GM18909 (cell line): ENCODE results near the gene DNAJB5.

Experiments used
- ATAC-seq: cut with Tn5 transposase; IDR thresholded peaks from one replicate; pipeline ENCODE4 v1.9.1; 2021; ENCODE audit warnings: mild to moderate bottlenecking; ENCODE audit not compliant: unreplicated experiment, poor library complexity

The DNAJB5 gene

GRCh38 chr9:34983209-34983608 lies 6.3 kb upstream of the DNAJB5 start:
- ATAC-seq: peak; percentile 52

- ATAC-seq: no peak
Observed at GRCh38 chr9:34984049-34984448, 5.5 kb upstream of the DNAJB5 start.

DNA sequence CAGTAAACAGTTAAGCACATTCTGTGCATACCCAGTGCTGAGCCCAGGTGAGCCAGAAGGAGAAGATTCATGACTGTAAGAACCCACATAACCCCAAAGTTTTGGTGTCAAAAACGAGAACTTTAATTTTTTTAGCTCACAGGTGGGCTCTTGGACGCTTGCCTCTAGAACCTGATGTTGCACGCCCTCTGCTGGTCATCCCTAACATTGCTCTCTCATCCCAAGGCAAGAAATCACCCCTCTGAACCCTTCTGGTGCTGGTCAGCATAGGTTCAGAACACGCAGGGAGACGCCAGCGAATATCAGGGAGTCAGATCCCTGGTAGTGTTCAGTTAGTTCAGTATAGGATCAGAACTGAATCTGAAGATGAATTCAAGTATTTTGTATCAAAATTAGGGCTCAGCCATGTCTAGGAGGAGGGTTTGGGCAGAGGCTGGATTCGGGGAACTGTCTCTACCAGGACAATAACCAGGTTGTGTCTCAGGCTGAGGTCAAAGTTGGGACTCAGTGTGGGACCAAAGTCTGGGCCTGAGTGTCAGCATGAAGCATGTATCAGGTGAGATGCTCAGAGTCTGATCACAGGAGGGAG lies 4.1 kb upstream of the DNAJB5 start:
- no peak for ATAC-seq

DNA sequence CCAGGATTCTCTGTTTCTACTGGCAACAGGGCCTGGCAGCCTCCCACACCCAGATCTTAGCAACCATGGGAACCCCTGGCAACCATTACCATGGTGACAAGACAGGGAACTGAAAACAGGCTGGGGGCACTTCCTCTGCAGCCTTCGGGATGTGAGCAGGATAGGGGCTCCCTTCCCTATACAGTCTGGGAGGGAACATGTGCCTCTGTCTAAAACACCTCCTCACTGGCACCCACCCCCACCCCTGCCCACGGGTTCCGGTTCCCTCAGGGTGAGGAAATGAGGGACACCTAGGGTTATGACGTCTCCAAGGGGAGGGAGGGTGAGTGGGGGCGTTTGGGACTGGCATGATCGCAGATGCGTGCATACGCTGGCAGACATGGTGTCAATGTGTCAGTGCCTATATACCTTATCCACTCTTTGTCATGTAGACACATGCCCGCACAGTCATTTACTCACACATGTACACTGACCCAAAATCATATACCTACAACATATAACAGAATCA lies 3.0 kb upstream of the DNAJB5 start:
- no peak for ATAC-seq

GRCh38 chr9:34987160-34987901 lies 2.2 kb upstream of the DNAJB5 start:
- ATAC-seq: no peak

GRCh38 chr9:34988218-34989002 lies 1.1 kb upstream of the DNAJB5 start:
- no peak for ATAC-seq

DNA sequence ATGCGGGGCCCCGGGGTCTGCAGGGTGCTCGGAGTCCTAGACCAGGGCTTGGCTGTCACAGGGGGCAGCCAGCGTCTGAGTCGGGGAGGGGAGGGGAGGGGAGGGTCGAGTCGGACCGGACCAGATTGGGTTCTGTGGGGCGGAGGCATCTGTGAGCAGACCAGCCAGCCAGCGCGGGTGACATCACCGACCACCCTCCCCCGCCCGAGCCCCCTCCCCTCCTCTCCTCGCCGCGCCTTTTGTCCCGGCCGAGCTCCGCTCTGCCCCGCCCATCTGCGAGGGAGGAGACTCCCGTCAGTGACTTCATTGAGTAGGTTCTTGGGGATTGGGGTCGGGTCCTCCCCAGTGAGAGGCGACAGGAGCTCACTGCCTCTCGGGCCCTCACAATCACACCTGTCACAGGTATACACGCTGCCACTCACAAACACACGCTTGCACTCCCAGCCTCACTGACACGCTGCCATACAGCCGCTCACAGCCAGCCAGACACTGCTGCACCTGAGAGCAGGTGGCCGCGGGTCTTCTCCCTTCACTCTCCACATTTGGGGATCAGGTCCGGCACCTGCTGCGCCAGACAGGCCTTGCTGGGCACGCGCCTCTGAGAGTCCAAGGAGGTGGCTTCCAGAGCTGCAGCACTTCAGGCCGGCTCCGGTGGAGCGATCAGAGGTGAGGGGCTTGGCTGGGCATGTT lies 546 bp downstream of the DNAJB5 start:
- no peak for ATAC-seq

- no peak for ATAC-seq
Observed at GRCh38 chr9:34990908-34991606, 1.5 kb downstream of the DNAJB5 start.

DNA sequence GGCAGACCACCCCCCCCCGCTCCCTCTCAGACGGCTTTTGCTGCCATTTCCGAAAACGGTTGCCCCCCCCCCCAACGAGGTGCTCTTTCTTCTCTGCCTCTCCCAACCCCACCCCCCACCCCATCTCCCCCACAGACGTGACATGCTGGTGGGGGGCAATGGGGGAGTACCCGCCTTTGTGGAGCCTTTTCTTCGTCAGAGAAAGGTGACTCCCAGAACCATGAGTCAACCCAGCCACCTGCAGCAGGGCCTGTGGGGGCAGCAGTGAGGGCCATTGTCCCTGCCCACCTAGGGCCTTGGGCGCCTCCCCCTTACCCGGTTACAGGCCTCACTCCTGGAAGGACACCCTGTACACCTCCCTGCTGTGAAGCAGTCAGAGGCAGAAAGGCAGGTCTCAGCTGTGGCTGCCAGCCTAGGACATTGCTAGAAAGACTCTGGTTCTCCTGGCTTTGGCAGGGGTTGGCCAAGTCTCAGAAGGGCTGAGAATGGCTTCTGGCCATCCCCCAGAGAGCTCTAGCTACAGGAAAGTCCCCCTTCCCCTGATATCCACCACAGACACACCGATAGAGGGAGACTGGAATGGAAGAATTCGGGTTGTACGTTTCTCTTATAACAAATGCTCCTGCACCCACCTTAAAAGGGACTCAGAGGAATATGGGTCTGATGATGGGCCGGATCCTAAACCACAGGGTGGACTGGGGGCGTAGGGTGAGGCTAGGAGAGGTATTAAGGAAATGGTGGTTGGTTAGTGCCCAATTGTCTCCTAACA lies 2.2 kb downstream of the DNAJB5 start:
- ATAC-seq: no peak

GRCh38 chr9:34992376-34992951 lies 2.9 kb downstream of the DNAJB5 start:
- no peak for ATAC-seq

DNA sequence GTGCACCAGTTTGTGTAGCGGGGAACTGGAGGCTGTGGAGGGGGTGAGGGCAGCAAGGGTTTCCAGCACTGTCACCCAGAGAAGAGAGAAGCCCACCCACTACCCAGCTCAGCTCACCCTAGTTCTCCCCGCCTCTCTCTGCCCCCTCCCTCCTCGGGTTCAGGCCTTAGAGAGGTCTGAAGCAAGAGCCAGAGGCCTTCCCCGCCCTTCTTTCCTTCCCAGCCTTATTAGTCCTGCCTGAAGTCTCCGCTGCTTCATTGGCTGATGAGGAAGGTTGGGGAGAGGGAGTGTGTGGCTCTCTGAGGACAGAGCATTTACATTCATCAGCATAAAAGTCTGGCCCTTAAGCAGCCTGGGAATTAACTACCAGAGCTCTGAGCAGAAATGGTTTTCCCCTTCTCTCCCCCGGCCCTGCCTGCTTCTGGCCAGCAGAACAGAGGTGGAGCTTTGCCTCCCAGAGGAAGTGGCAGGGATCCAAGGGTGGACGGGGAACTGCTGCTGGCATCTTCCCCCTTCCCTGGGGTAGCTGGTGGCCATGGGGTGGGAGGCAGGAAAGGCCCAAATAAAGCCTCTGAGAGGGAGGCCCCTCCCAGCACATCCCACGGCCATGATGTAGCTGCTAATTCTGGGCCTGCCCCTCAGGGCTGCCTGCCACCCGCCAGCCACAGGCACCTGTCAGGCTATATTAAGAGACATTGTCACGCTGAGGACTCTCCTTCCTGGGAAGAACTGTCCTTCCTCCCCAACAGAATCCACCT lies 4.1 kb downstream of the DNAJB5 start:
- no peak for ATAC-seq

DNA sequence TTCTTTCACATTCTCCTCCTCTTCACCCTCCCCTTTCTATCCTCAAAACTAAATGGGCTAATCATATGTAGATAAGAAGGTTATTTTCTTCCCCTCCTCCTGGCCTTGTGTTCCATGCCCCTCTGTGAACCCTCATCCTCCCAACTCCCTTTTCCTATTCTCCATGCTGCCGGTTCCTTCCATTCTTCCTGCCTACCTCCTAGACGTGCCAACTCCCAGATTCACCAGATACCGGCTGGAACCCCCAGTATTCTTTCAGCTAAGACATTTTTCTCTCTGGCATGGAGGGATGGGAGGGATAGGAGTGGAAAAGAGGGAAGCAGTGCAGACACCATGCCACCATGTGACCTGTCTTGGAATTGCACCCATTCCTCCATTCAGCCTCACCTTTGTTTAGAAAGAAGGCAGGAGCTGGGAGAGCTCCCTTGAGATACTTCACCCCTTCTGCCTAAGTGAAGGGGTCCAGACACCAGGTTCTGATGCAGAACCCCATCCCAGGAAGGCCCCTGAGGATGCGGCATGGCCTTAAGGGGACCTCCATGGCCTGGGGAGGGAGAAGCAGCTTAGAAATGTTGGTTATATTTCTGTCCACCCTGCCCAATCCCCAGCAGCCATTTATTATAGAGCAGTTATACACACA lies 4.8 kb downstream of the DNAJB5 start:
- ATAC-seq: no peak

GRCh38 chr9:34994900-34995669 lies 5.5 kb downstream of the DNAJB5 start:
- no peak for ATAC-seq

GRCh38 chr9:34995670-34996060 lies 6.1 kb downstream of the DNAJB5 start:
- no peak for ATAC-seq

DNA sequence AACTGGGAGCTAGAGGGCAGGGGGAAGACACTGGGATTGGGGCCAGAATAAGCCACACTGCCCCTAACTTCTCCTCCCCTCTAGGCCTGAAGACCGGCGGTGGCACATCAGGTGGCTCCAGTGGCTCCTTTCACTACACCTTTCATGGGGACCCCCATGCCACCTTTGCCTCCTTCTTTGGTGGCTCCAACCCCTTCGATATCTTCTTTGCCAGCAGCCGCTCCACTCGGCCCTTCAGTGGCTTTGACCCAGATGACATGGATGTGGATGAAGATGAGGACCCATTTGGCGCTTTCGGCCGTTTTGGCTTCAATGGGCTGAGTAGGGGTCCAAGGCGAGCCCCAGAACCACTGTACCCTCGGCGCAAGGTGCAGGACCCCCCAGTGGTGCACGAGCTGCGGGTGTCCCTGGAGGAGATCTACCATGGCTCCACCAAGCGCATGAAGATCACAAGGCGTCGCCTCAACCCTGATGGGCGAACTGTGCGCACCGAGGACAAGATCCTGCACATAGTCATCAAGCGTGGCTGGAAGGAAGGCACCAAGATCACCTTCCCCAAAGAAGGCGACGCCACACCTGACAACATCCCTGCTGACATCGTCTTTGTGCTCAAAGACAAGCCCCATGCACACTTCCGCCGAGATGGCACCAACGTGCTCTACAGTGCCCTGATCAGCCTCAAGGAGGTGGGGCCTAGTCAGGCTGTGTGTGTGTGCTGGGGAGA lies 6.8 kb downstream of the DNAJB5 start:
- ATAC-seq: no peak

DNA sequence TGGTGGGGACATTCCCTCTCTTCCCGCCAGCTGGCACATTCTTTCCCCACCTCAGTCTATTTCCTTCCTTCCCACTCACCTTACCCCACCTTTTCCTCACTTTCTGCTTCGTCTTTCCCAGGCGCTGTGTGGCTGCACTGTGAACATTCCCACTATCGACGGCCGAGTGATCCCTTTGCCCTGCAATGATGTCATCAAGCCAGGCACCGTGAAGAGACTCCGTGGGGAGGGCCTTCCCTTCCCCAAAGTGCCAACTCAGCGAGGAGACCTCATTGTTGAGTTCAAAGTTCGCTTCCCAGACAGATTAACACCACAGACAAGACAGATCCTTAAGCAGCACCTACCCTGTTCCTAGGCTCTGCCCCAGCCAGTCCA lies 7.3 kb downstream of the DNAJB5 start:
- no peak for ATAC-seq

GRCh38 chr9:34997379-34997781 lies 7.8 kb downstream of the DNAJB5 start:
- ATAC-seq: no peak
